Measurements from ENCODE around the gene FUZ.

The FUZ gene

GRCh38 chr19:49776371-49776764 is 36.7 kb downstream of the FUZ start:
- no peak for DNase-seq

GRCh38 chr19:49775742-49776370 is 37.2 kb downstream of the FUZ start:
- DNase-seq: no peak

GRCh38 chr19:49774969-49775368 is 38.1 kb downstream of the FUZ start:
- DNase-seq: no peak

GRCh38 chr19:49773663-49774350 is 39.3 kb downstream of the FUZ start:
- DNase-seq: no peak

- DNase-seq: no peak
Measured at GRCh38 chr19:49772850-49773432, 40.2 kb downstream of the FUZ start.

- no peak for DNase-seq
Measured at GRCh38 chr19:49771674-49772139, 41.4 kb downstream of the FUZ start.

- no peak for DNase-seq
Measured at GRCh38 chr19:49770529-49770928, 42.6 kb downstream of the FUZ start.

GRCh38 chr19:49767967-49768581 is 45.0 kb downstream of the FUZ start:
- DNase-seq: no peak

GRCh38 chr19:49767381-49767780 is 45.7 kb downstream of the FUZ start:
- DNase-seq: peak; percentile 20

GRCh38 chr19:49766930-49767299 is 46.2 kb downstream of the FUZ start, which contains the start of gene AP2A1:
Gene AP2A1 (plus strand): TSS chr19:49767001. CDS start chr19:49767134, 133 bp downstream.
- DNase-seq: no peak

GRCh38 chr19:49766007-49766929 is 46.8 kb downstream of the FUZ start:
- DNase-seq: peak; percentile 100

GRCh38 chr19:49764341-49764740 is 48.8 kb downstream of the FUZ start:
- no peak for DNase-seq

GRCh38 chr19:49763230-49763629 is 49.9 kb downstream of the FUZ start, which contains the start of gene TSKS:
Gene TSKS (minus strand): TSS chr19:49763306. CDS start chr19:49763247, 59 bp downstream.
- DNase-seq: no peak

GRCh38 chr19:49761625-49762311 is 51.3 kb downstream of the FUZ start:
- peak; percentile 29 for DNase-seq

GRCh38 chr19:49761249-49761624 is 51.9 kb downstream of the FUZ start:
- no peak for DNase-seq

GRCh38 chr19:49758292-49758691 is 54.8 kb downstream of the FUZ start:
- no peak for DNase-seq
